Mesenchymal stem cell (in vitro differentiated cells and primary cell): ENCODE measurements around the gene IRF9.

Experiments used
- DNase-seq: peaks from one replicate; pipeline ENCODE4 v3.0.0-alpha.2; 2013
- H2AFZ ChIP-seq: one replicate; pipeline ENCODE4 v1.6.1; 2013; ENCODE audit warnings: low read depth, mild to moderate bottlenecking, control low read depth, inconsistent platforms, low read length, moderate library complexity
- H2AK5ac ChIP-seq: 2 replicates; pipeline ENCODE4 v1.6.1; 2013; ENCODE audit warnings: low read length, moderate library complexity, mild to moderate bottlenecking, inconsistent platforms; ENCODE audit not compliant: severe bottlenecking
- H2BK120ac ChIP-seq: one replicate; pipeline ENCODE4 v1.6.1; 2013; ENCODE audit warnings: low read depth, mild to moderate bottlenecking, inconsistent platforms, low read length, moderate library complexity
- H2BK12ac ChIP-seq, 2 experiments: one replicate each; pipeline ENCODE4 v1.6.1; 2013; ENCODE audit warnings: inconsistent platforms in 2 of 2, low read length in 2 of 2, mild to moderate bottlenecking in 2 of 2, moderate library complexity in 2 of 2, control low read depth in 1 of 2
- H2BK15ac ChIP-seq: one replicate; pipeline ENCODE4 v1.6.1; 2013; ENCODE audit warnings: mild to moderate bottlenecking, low read depth, inconsistent platforms; ENCODE audit not compliant: poor library complexity, severe bottlenecking
- H2BK5ac ChIP-seq: 2 replicates; pipeline ENCODE4 v1.6.1; 2013; ENCODE audit warnings: low read depth, mild to moderate bottlenecking, low read length, control low read depth, inconsistent platforms; ENCODE audit not compliant: poor library complexity, severe bottlenecking
- H3K14ac ChIP-seq, 2 experiments: one replicate each; pipeline ENCODE4 v1.6.1; 2013; ENCODE audit warnings: inconsistent platforms in 2 of 2, low read length in 2 of 2, control low read depth in 1 of 2, mild to moderate bottlenecking in 1 of 2, moderate library complexity in 1 of 2
- H3K18ac ChIP-seq, 2 experiments: one replicate each; pipeline ENCODE4 v1.6.1; 2013; ENCODE audit warnings: inconsistent platforms in 2 of 2, low read length in 2 of 2, control low read depth in 1 of 2, low read depth in 1 of 2, mild to moderate bottlenecking in 1 of 2
- H3K23ac ChIP-seq, 2 experiments: one replicate each; pipeline ENCODE4 v1.6.1; 2013; ENCODE audit warnings: inconsistent platforms in 2 of 2, low read length in 2 of 2, mild to moderate bottlenecking in 2 of 2, moderate library complexity in 2 of 2, control low read depth in 1 of 2
- H3K27ac ChIP-seq: 2 replicates; pipeline ENCODE4 v1.5.1; 2013; ENCODE audit warnings: mild to moderate bottlenecking, moderate library complexity, low read length, control low read depth, inconsistent platforms; ENCODE audit not compliant: poor library complexity, severe bottlenecking
- H3K27me3 ChIP-seq, 2 experiments: 2 replicates each; pipeline versions ENCODE4 v1.6.1 to v1.7.0; 2013; ENCODE audit warnings: low read length in 2 of 2, mild to moderate bottlenecking in 2 of 2, moderate library complexity in 2 of 2, control low read depth in 1 of 2, inconsistent platforms in 1 of 2; ENCODE audit not compliant: control insufficient read depth in 1 of 2, insufficient read depth in 1 of 2
- H3K36me3 ChIP-seq, 2 experiments: 2 replicates each; pipeline versions ENCODE4 v1.6.1 to v1.7.0; 2013; ENCODE audit warnings: low read length in 2 of 2, control low read depth in 1 of 2, inconsistent platforms in 1 of 2, low read depth in 1 of 2, mild to moderate bottlenecking in 1 of 2; ENCODE audit not compliant: insufficient read depth in 2 of 2, control insufficient read depth in 1 of 2
- H3K4ac ChIP-seq, 2 experiments: one replicate each; pipeline ENCODE4 v1.6.1; 2013; ENCODE audit warnings: inconsistent platforms in 2 of 2, low read length in 2 of 2, mild to moderate bottlenecking in 2 of 2, moderate library complexity in 2 of 2, control low read depth in 1 of 2, low read depth in 1 of 2
- H3K4me1 ChIP-seq: 2 replicates; pipeline ENCODE4 v1.6.1; 2013; ENCODE audit warnings: low read depth, low read length, control low read depth; ENCODE audit not compliant: control insufficient read depth, insufficient read depth
- H3K4me2 ChIP-seq: 2 replicates; pipeline ENCODE4 v1.6.1; 2013; ENCODE audit warnings: low read length, mild to moderate bottlenecking, inconsistent platforms; ENCODE audit not compliant: poor library complexity, severe bottlenecking
- H3K4me3 ChIP-seq, 2 experiments: 2 replicates each; pipeline versions ENCODE4 v1.5.1 to v1.7.0; 2013; ENCODE audit warnings: low read length in 2 of 2, mild to moderate bottlenecking in 2 of 2, control low read depth in 1 of 2, low read depth in 1 of 2; ENCODE audit not compliant: insufficient read depth in 1 of 2
- H3K79me1 ChIP-seq: replicated peaks from 2 replicates; pipeline ENCODE4 v1.6.1; 2013; ENCODE audit warnings: mild to moderate bottlenecking, control low read depth, low read length, inconsistent platforms; ENCODE audit not compliant: poor library complexity, severe bottlenecking
- H3K9ac ChIP-seq: 2 replicates; pipeline ENCODE4 v1.7.0; 2013; ENCODE audit warnings: mild to moderate bottlenecking, low read length, moderate library complexity
- H3K9me3 ChIP-seq: 2 replicates; pipeline ENCODE4 v1.7.0; 2013; ENCODE audit warnings: mild to moderate bottlenecking, low read length; ENCODE audit not compliant: control insufficient read depth
- H4K8ac ChIP-seq: one replicate; pipeline ENCODE4 v1.6.1; 2013; ENCODE audit warnings: inconsistent platforms, mild to moderate bottlenecking, low read length, moderate library complexity
- H4K91ac ChIP-seq: one replicate; pipeline ENCODE4 v1.6.1; 2013; ENCODE audit warnings: mild to moderate bottlenecking, low read length, inconsistent platforms
- WGBS: methylation state at CpG from one replicate; pipeline ENCODE4 v1.1.7; 2013; ENCODE audit warnings: mixed read lengths; 5-methylcytosine and 5-hydroxymethylcytosine counted together

The IRF9 gene

DNA sequence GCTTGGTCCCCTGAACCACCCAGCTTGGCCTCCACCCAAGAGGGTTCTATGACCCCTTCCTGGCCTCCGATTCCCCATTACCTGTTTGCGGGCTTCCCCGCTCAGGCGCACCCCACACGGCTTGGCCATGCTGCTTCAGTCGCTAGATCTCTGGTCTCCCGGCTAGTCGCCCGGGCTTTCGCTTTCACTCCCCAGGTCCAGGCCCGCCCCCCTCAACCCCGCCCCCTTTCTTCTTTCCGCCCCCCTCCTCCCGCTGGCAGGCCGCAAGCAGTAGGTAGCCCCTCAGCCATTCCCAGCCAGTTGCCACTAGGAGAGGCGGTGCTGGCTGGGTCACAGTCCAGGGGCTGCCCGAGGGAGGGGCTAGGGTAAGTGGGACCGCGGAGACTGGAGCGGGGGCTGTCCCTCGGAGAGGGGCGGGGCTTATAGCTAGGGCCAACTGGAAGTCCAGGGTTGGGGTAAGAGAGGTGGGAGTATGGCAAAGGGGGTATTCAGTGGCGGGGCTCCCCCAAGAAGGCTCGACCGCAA is 14.6 kb upstream of the IRF9 start, which contains the start of gene PSME2:
Gene PSME2, minus strand, starts transcription at position 158 of the 525 bp plus-strand sequence. Its CDS starts 29 bp downstream, at position 129.
- Histone ChIP-seq H3K9ac (peak within 1 kb of the TSS; percentile 94), H2BK15ac (peak within 1 kb of the TSS; percentile 97), H3K4me2 (peak within 1 kb of the TSS; percentile 96), H2BK5ac (no peak within 1 kb of the TSS), H3K4me1 (peaks cover 18% of the 10 kb centered on the region), H2BK120ac (peak within 1 kb of the TSS; percentile 67), H3K14ac (peak within 1 kb of the TSS in 1 of 2 experiments; percentile 87), H4K91ac (peak within 1 kb of the TSS; percentile 66), H3K4ac (peak within 1 kb of the TSS; percentile 66 to 89), H2AFZ (peak within 1 kb of the TSS; percentile 43), H3K4me3 (peak within 1 kb of the TSS; percentile 92 to 96), H2BK12ac (peak within 1 kb of the TSS; percentile 40 to 44), H3K36me3 (peaks cover 32 to 50% of the 10 kb centered on the region in 2 experiments), H4K8ac (peak within 1 kb of the TSS; percentile 85), H3K9me3 (no peaks in the 10 kb centered on the region), H3K79me1 (peaks cover 35% of the 10 kb centered on the region), H3K27me3 (no peaks in the 10 kb centered on the region), H3K27ac (peak within 1 kb of the TSS; percentile 81), H3K18ac (peak within 1 kb of the TSS; percentile 87 to 88), H2AK5ac (no peak within 1 kb of the TSS), H3K23ac (peak within 1 kb of the TSS in 1 of 2 experiments; percentile 75)
- DNase-seq: peak; percentile 99
- WGBS: 1% methylated on average over 22 of the region's 25 CpGs

DNA sequence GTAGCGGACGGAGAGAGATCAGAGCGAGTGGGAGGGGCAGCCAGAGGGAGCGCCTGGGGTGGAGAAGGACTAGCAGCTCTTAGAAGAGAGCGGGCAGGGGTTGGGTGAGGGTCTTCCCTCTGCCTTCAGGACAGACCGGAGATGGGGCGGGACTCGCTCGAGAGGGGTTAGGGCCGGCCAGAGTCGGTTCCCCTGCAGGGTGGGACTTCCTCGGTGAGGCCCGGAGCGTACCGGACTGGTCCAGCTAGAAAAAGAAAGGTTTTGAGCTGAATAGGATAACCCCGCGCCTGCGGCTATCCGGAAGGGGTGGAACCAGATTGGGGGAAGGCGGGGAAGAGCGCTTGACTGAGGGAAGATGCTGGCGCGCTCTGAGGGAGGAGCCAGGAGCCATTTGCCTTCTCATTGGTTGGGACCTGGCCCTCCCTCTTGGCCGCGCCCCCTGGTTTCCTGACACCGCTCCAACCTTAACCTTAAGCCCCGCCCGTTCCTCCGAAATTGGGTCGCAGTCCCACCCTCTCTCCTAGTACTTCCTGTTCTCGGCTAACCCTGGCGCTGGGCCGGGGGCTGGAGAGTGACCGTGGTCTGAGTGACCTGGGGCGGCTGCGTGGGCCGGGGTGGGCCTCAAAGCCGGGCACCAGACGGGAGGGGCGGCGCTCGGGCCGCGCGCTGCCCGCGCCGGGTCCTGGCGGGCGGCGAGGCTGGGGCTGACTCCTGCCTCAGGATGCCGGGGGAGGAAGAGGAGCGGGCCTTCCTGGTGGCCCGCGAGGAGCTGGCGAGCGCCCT is 13.9 kb upstream of the IRF9 start, which contains the start of gene RNF31:
Gene RNF31, plus strand, starts transcription at position 521 of the 783 bp plus-strand sequence. Its CDS starts 201 bp downstream, at position 722.
- Histone ChIP-seq H2BK120ac (peak within 1 kb of the TSS; percentile 67), H3K27ac (peak within 1 kb of the TSS; percentile 81)
- under 1% methylated on average over 50 of the region's 57 CpGs for WGBS

GRCh38 chr14:24147761-24148428 is 13.2 kb upstream of the IRF9 start:
- H2BK5ac ChIP-seq: no peak overlapping the region
- H3K9me3 ChIP-seq: no peaks in the 10 kb centered on the region
- peaks cover 37 to 60% of the 10 kb centered on the region in 2 experiments for H3K36me3 ChIP-seq
- H2BK12ac ChIP-seq: peak overlapping the region in 1 of 2 experiments; percentile 55
- H2AFZ ChIP-seq: peak overlapping the region; percentile 42
- H2AK5ac ChIP-seq: peak overlapping the region; percentile 10
- no peak overlapping the region for H4K91ac ChIP-seq
- peak overlapping the region; percentile 31 for H2BK15ac ChIP-seq
- H3K79me1 ChIP-seq: peaks cover 37% of the 10 kb centered on the region
- peak overlapping the region; percentile 3 for H3K27ac ChIP-seq
- H3K27me3 ChIP-seq: no peaks in the 10 kb centered on the region
- peak overlapping the region; percentile 96 for H3K4me2 ChIP-seq
- H3K4me1 ChIP-seq: peaks cover 17% of the 10 kb centered on the region
- H3K4ac ChIP-seq: peak overlapping the region; percentile 89 to 96
- 8% methylated on average over 25 of the region's 29 CpGs for WGBS
- H3K18ac ChIP-seq: peak overlapping the region; percentile 55 to 77
- DNase-seq: no peak
- H3K23ac ChIP-seq: peak overlapping the region in 1 of 2 experiments; percentile 46
- peak overlapping the region in 1 of 2 experiments; percentile 91 for H3K14ac ChIP-seq
- H3K9ac ChIP-seq: peak overlapping the region; percentile 94
- H4K8ac ChIP-seq: peak overlapping the region; percentile 76
- peak overlapping the region; percentile 67 for H2BK120ac ChIP-seq
- peak overlapping the region; percentile 92 to 96 for H3K4me3 ChIP-seq

More for the DNA sequence above, 13.9 kb upstream of the IRF9 start, which contains the start of gene RNF31:
- peak within 1 kb of the TSS; percentile 97 for H2BK15ac ChIP-seq
- peaks cover 37 to 57% of the 10 kb centered on the region in 2 experiments for H3K36me3 ChIP-seq
- peak within 1 kb of the TSS; percentile 43 for H2AFZ ChIP-seq
- H3K4me2 ChIP-seq: peak within 1 kb of the TSS; percentile 96
- H3K4ac ChIP-seq: peak within 1 kb of the TSS; percentile 89 to 96
- H3K4me3 ChIP-seq: peak within 1 kb of the TSS; percentile 92 to 96
- H3K14ac ChIP-seq: peak within 1 kb of the TSS in 1 of 2 experiments; percentile 91
- peak within 1 kb of the TSS; percentile 44 to 55 for H2BK12ac ChIP-seq
- peak within 1 kb of the TSS; percentile 10 for H2AK5ac ChIP-seq
- no peak within 1 kb of the TSS for H2BK5ac ChIP-seq
- peak within 1 kb of the TSS; percentile 87 to 88 for H3K18ac ChIP-seq
- peak within 1 kb of the TSS in 1 of 2 experiments; percentile 75 for H3K23ac ChIP-seq
- H4K8ac ChIP-seq: peak within 1 kb of the TSS; percentile 85
- H3K9ac ChIP-seq: peak within 1 kb of the TSS; percentile 94
- H4K91ac ChIP-seq: peak within 1 kb of the TSS; percentile 66
- H3K79me1 ChIP-seq: peaks cover 39% of the 10 kb centered on the region
- H3K9me3 ChIP-seq: no peaks in the 10 kb centered on the region
- H3K4me1 ChIP-seq: peaks cover 18% of the 10 kb centered on the region
- H3K27me3 ChIP-seq: no peaks in the 10 kb centered on the region
- peak; percentile 98 for DNase-seq
